DMS 273 treated with DMSO at 0.1 percent for 48 hours (cell line): ENCODE data around the gene KLHL26.
"Not testable (repeated sequence)": the region's sequence is repeated elsewhere in the genome, so short reads cannot be mapped to it uniquely, and the experiment has no call there.

Source experiments
- DNase-seq: peaks from one replicate; lab custom pipeline; 2025; lab: John Stamatoyannopoulos, UW

KLHL26 gene

DNA sequence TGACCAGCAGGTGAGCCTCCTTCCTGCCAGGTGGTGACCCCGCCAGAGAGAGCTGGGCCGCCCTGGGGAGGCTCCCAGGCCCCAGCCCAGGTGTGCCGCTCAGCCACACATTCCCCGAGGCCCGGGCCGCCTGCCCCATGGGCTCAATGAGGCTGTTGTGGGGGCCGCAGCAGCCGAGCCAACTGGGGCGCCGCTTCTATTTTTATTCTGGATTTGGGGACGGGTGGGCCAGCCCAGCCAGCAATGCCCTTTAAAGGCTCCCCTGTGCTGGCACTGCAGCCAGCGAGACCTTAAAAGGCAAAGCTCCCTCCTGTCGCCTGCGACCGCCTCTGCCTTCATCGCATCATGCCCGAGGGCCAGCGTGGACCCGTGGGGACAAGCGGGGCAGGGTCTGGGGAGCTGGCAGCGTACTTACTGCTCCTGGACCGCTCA, 29.0 kb downstream of the KLHL26 start:
- DNase-seq = no peak

DNA sequence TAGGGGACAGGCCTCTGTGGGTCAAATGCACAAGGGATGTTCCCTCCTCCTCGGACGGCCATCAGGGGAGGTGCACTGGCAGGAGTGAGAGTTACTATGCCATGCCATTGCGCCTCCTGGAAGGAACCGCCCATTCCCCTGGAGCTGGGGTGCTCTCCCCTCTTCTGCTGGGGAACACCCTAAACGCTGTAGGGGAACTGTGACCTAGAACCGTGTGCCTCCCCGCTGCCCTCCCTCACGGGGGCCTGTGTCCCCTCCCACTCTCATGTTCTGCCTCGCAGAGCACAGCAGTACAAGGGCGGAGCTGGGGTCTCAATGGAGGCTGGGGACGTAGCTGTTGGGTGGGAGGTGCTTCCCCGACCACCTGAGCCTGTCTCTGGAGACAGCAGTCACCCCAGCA, 29.5 kb downstream of the KLHL26 start:
- no peak for DNase-seq

DNA sequence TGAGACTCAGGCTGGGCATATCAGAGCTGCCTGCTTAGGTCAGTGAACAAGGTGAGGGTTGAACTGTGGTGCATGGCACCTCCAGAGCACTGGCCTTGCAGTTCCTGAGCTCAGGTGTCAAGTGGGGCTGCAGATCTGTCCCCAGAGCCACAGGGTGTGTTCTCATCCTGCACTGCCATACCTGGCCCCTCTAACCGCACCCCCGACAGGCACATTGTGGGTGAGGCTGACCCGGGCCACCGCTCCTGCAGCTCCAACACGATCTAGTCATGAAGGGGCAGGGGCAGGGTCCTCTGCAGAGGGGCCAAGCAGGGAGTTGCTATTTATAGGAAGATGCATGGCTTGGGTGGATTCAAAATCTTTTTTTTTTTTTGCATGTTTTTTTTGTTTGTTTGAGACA, 30.0 kb downstream of the KLHL26 start:
- DNase-seq = no peak

DNA sequence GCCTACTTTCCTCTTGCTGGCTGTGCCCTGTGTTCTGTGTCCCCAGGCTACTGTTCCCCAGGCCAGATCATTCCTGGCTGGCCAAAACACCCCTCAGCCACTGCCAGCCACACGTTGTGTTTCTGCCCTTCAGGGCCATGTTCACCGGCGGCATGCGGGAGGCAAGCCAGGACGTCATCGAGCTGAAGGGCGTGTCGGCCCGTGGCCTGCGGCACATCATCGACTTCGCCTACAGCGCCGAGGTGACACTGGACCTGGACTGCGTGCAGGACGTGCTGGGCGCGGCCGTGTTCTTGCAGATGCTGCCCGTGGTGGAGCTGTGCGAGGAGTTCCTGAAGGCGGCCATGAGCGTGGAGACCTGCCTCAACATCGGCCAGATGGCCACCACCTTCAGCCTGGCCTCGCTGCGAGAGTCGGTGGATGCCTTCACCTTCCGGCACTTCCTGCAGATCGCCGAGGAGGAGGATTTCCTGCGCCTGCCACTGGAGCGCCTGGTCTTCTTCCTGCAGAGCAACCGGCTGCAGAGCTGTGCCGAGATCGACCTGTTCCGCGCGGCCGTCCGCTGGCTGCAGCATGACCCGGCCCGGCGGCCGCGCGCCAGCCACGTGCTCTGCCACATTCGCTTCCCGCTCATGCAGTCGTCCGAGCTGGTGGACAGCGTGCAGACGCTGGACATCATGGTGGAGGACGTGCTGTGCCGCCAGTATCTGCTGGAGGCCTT, 30.9 kb downstream of the KLHL26 start:
- no peak for DNase-seq

DNA sequence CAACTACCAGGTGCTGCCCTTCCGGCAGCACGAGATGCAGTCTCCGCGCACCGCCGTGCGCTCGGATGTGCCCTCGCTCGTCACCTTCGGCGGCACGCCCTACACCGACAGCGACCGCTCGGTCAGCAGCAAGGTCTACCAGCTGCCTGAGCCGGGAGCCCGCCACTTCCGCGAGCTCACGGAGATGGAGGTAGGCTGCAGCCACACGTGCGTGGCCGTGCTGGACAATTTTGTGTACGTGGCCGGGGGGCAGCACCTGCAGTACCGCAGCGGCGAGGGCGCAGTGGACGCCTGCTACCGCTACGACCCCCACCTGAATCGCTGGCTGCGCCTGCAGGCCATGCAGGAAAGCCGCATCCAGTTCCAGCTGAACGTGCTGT, 31.4 kb downstream of the KLHL26 start:
- DNase-seq = no peak

DNA sequence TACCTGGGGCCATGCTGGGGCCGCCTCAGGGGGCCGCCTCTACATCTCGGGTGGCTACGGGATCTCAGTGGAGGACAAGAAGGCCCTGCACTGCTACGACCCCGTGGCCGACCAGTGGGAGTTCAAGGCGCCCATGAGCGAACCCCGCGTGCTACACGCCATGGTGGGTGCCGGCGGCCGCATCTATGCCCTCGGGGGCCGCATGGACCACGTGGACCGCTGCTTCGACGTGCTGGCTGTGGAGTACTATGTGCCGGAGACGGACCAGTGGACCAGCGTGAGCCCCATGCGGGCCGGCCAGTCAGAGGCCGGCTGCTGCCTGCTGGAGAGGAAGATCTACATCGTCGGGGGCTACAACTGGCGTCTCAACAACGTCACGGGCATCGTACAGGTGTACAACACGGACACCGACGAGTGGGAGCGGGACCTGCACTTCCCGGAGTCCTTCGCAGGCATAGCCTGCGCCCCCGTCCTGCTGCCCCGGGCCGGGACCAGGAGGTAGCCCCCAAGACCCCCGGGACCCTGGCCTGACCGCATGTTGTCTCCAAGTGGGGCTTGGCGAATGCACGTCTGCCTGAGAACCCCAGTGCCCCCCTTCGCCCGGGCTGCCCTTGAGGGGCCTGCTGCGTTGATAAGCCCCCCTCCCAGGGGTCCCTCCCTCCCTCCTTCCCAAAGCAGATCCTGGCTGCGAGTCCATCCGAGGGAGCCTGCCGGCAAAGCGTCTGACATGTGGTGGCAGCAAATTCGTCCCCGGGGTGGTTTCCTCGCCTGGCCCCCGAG, 32.1 kb downstream of the KLHL26 start:
- no peak for DNase-seq

DNA sequence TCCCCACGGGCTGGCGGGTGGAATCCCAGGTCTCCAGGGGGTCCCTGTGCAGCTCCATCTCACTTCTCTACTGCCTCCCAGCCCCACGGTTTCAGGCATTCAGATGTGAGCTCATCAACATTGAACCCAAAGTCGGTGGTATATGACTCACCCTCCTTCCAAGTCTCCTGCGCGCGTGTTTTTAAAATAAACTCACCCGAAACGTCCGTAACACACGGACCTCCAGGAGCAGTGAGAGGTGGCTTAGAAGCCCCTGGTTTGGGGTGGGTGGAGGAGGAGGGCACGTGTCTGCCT, 32.6 kb downstream of the KLHL26 start:
- DNase-seq = no peak

DNA sequence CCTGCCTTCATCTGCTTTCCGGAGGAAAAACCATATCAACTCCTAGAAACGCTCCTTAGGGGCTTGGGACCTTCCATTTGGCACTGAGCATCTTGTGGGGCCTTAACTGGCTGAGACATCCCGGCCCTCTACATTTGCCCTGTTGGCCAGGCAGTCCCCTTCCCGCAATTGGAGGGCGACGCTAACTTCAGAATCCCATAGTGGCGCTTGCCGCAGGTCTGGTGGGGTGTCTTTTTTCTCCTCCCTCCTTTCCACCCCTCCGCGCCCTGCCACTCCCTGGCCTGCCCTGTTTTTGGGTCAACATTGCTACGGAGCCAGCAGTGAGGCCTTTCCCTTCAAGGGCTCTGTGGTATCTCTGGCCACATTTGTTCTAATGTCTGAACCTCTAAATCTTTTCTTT, 33.1 kb downstream of the KLHL26 start:
- DNase-seq = no peak

DNA sequence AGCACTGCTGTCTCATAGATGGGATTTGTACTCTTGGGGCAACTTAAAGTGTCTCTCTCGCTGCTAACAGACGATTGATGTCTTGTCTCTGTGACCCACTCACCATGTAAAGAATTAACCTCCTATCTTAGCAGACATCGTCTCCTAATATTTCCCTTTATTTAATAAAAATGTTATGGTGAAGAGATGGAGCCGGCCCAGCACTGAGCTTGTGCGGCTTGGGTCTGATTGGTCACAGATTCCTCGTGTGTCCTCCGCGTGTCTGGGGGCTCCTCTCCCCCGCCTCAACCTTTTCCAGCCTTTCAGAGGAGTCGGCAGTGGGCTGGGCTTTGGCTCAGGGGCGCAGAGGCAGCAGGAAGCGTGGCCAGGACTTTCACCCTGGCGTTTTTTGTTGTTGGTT, 33.5 kb downstream of the KLHL26 start:
- DNase-seq = no peak

DNA sequence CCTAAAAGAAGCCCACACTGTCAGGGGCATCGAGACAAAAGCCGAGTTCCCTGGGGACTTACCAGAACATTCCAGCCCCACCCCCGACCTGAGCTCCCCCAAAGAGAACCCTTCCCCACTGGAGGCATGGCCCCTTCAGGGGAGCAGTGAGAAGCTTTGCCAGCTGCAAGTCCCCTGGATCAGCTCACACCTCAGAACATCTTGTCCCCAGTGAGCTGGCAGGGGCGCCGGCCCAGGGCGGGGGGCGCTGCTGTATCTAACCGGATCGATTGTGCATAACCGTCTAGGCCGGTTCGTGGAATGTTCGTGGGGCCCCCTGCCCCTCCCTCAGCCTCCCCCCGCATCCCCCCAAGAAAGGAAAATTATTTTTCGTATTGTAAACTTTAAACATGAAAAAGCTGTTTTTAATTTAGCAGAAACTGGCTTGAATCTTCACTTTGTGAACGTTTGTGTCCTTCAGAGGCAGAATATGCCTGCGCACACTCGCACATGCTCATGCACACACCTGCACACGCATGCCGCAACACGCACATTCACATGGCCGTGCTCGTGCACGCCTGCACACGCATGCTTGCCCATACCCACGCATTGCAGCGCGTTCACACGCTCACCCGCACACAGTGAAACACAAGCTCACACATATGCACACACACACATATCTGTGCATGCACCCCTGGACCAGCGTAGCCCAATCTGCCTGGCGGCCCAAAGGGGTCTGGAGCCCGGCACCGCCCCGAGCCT, 34.6 kb downstream of the KLHL26 start:
- no peak for DNase-seq

DNA sequence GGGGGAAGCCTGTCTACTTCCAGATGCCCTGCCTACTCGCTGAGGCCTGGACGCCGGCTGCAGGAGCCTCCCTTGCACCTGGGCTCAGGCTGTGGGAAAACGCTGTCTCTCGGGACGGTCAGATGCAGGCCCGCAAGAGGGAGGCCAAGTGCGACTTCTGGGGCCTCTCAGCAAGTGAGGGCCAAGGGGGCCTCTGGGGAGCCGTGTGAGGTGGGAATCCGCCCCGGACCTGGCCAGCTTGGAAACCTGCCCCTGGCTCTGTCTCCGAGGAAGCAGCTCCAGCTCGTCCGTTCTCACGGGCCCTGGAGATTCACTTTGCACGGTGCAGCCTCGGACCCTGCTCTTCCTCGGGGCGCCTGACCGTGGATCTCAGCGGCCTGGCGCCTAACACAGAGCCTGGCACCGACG, 35.2 kb downstream of the KLHL26 start:
- DNase-seq = no peak

DNA sequence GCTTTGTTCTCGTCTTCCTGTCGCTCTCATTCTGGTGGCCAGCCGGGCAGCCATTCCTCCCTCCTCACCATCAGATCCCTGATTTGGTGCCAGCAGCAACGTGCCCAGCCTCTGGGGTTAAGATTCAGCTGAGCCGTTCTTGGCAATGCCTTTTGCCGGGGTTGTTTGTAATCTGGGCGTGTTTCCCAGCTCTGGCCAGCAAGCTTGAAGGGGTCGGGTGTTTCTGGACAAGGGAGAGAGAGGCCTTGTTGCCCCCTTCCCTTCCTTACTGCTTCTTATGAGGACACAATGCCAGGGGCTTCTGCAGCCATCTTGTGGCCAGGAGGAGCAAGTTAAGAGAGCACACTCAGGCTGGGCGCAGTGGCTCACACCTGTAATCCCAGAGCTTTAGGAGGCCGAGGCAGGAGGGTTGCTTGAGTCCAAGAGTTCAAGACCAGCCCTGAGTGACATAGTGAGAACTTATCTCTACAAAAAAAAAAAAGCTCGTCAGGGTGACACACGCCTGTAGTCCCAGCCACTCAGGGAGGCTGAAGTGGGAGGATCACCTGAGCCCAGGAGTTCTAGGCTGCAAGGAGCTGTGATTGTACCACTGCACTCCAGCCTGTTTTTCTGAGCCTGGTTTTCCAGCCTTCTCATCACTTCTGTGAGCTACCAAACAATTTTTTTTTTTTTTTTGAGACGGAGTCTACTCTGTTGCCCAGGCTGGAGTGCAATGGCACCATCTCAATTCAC, 35.9 kb downstream of the KLHL26 start:
- no peak for DNase-seq

DNA sequence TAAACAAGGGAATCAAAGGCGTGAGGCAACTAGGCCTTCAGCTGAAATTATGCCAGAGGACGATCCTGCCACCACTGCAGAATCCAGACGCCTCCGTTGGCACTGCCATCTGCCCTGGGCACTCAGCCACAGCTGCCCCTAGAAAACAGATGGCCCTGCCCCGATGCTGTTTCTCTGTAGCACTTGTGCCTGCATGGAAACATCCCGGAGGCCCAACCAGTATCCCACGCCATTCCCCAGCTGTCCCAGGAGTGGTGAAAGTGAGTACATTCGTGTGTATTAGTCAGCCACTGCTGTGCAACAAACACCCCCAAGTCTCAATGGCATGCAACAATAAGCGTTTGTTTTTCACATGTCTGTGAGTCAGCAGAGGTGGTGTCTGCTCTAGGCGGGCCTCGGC, 37.8 kb downstream of the KLHL26 start:
- peak; percentile 82 for DNase-seq

DNA sequence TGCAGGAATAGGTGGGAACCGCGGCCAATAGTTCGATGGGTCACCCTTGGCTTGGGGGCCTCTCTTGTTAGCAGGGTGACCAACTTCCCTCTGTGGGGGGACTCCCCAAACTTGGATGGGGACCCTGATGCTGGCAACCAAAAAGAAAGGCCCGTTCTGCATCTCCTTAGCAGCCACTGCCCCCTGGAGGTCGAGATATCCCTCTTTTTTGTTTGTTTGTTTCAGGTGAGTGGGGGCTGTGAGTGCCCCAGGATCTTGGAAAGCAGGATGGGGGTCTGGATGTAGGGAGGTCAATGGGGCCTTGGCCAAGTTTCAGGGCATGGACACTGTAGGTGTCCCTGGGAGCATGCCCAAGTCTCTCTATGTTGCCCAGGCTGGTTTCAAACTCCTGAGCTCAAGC, 39.0 kb downstream of the KLHL26 start:
- DNase-seq = no peak

DNA sequence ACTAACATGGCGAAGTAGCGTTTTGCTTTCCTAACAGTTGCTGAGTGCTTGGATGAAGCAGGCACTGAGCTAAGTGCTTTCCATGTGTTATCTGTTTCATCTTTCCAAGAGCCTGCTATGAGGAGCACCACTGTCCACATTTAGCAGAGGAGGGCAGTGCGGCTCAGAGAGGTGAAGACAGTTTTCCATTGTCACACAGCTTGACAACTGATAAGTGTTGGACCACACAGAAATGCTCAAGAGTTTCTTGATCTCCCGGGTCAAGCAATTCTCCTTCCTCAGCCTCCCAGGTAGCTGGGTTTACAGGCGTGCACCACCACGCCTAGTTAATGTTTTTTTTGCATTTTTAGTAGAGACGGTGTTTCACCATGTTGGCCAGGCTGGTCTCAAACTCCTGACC, 39.9 kb downstream of the KLHL26 start:
- no peak for DNase-seq

DNA sequence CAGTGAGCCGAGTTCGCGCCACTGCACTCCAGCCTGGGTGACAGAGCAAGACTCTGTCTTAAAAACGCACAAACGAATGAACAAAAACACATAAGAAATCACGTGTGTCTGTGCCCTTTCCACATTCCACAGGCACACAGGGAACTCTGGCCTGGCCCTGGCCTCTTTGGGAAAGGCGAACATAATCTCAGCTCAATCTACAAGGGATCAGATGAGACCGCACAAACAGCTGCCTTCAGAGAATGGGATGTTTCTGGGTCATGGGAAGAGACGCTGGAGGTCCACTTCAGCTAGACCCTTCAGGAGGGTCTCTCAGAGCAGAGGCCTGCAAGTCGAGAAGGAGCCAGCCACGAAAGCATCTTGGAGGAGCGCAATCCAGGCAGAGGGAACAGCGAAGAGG, 40.3 kb downstream of the KLHL26 start:
- DNase-seq = no peak

DNA sequence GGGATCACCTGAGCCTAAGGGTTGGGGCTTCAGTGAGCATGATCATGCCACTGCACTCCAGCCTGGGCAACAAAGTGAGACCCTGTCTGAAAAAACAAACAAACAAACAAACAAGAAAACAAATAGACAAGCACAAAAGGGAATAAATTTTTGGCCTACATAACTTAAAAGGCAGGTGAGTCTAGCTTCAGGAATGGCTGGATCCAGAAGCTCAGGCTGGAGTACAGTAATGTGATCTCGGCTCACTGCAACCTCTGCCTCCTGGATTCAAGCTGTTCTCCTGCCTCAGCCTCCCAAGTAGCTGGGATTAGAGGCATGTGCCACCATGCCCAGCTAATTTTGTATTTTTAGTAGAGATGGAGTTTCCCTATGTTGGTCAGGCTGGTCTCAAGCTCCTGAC, 43.3 kb downstream of the KLHL26 start:
- DNase-seq = not testable (repeated sequence)

DNA sequence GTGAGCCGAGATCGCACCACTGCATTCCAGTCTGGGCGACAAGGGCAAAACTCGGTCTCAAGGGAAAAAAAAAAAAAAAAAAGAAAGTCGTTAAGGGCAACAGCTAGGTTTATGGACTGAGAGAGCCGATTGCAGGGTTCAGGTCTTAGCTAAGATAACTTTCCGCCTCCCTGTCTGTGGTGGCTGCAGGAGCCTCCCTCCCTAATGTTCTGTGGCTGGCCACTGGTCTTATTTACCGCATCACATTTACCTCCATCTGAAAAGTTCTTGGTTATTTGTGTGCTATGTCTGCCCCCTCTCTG, 45.9 kb downstream of the KLHL26 start:
- no peak for DNase-seq

DNA sequence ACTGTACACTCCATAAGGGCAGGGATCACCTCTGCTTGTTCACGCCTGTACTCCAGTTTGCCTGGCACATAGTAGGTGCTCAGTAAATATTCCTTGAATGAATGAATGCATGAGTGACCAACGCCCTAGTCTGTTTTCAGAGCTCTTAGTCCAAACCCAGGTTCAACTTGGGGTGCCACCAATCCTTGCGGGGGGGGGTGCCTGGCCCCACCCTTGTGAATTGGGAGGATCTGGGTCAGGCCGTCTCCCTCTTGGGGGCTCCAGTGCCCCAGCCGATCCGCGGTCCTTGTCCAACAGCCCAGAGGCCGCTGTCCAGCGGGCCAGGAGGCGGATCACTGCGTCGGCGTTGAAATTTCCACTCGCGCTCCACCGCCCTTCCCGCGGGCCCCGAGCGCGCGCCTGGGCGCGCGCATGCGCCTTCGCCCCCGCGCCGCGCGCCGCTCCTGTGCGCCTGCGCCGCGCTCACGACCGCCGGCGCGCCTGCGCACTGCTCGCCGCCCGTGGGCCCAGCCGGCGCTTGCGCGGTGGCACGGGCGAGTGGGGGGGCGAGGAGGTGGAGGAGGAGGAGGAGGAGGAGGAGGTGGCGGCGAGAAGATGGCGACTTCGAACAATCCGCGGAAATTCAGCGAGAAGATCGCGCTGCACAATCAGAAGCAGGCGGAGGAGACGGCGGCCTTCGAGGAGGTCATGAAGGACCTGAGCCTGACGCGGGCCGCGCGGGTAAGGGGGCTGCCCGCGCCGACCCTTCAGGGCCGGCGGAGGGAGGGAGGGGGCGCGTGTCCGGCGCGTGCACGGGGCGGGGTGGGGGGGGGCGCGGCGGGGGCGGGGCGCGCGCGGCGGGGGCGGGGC, 46.5 kb downstream of the KLHL26 start, which contains the start of gene CRTC1:
TSS of gene CRTC1 (plus strand) at position 572 of the 849 bp plus-strand sequence. CDS start at position 595, 23 bp downstream.
- peak; percentile 28 for DNase-seq

DNA sequence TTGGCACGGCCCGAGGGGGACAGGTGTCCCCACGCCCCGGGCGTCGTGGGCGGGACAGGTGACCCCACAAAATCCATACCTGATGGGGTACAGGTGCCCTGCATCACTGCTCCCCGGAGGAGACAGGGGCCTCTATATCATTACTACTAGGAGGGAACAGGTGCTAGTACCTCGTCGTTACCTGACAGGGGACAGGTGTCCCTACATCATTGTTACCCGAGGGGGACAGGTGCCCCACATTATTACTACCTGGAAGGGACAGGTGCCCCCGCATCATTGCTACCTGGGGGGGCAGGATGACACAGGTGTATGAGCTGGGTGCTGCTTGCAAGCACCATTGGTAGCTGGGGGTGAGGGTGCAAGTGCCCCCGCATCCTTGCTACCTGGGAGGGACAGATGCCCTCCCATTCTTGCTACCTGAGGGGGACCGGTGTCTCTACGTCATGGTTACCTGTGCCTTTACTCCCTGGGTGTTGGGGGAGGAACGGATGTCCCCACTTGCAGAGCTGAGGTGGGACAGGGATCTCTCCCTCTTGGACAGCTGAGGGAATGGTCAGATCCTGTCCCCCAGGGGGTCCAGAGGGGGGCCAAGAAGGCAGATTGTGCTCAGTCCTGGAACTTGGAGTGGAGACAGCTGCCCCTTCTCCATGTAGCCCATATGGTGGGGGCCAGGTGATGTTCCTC, 47.3 kb downstream of the KLHL26 start:
- no peak for DNase-seq

DNA sequence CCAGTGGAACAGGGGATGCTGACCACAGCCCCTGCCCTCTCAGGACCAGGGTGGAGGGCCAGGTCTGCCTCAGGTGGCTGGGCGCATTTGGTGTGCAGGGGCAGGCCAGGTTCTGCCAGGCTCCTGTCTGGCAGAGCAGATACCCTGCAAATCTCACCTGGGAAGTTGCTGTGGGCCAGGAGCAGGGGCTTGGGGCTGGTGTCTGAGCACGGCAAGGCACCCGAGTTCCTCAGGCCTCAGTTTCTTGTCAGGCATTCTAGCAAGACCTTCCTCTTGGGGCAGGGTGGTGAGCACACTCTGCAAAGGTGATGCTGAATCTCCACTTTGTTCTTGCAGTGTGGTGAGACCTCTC, 47.8 kb downstream of the KLHL26 start:
- no peak for DNase-seq
